BLaER1 treated with 17β-estradiol and CSF1 and Interleukin-3, amounts not matched to agents 10 nM and 100 nM (cell line): ENCODE results near the gene RPRD1B.

Source experiments
- H3K27ac ChIP-seq, 11 experiments: shearing (Covaris generic); formaldehyde crosslinking; 2 replicates each; pipeline ENCODE4 v1.8.1; 2022
- H3K27me3 ChIP-seq, 11 experiments: shearing (Covaris generic); formaldehyde crosslinking; 2 replicates each; pipeline ENCODE4 v1.8.1; 2022
- H3K36me3 ChIP-seq, 11 experiments: shearing (Covaris generic); formaldehyde crosslinking; 2 replicates each; pipeline ENCODE4 v1.8.1; 2022
- H3K4me1 ChIP-seq, 10 experiments: shearing (Covaris generic); formaldehyde crosslinking; 2 replicates each; pipeline ENCODE4 v1.8.1; 2022
- H3K4me2 ChIP-seq, 11 experiments: shearing (Covaris generic); formaldehyde crosslinking; 2 replicates each; pipeline ENCODE4 v1.8.1; 2022
- H3K4me3 ChIP-seq, 10 experiments: shearing (Covaris generic); formaldehyde crosslinking; 2 replicates each; pipeline ENCODE4 v1.8.1; 2022
- H3K9ac ChIP-seq, 11 experiments: shearing (Covaris generic); formaldehyde crosslinking; 2 replicates each; pipeline ENCODE4 v1.8.1; 2022
- H3K9me3 ChIP-seq, 11 experiments: shearing (Covaris generic); formaldehyde crosslinking; replicated peaks in 1 of 11; 2 replicates each; pipeline ENCODE4 v1.8.1; 2022
- H4K20me1 ChIP-seq, 11 experiments: shearing (Covaris generic); formaldehyde crosslinking; 2 replicates each; pipeline ENCODE4 v1.8.1; 2022
- Cebpa-rat ChIP-seq, 11 experiments: shearing (Covaris generic); IDR thresholded peaks; 2 replicates each; pipeline ENCODE4 v1.8.1; 2022

RPRD1B gene

GRCh38 chr20:38036366-38036765 lies 2.8 kb downstream of the RPRD1B start:
- no peak for TF ChIP-seq Cebpa-rat (IDR thresholded peaks at IDR 0.05)
- Histone ChIP-seq H3K4me3 (0 out of 20 replicates have a peak overlapping the region, but pooled peaks of 1 of the 10 experiments have one; percentile 73), H3K4me1 (peaks cover 41 to 50% (median 47%) of the 10 kb centered on the region in 10 experiments), H3K27me3 (no peaks in the 10 kb centered on the region), H3K27ac (no peak overlapping the region), H3K9ac (peak overlapping the region in 2 of 11 experiments; percentile 24 to 40; a peak in 1 of 22 replicates), H4K20me1 (peaks cover 7 to 56% (median 36%) of the 10 kb centered on the region in 11 experiments; a peak in 15 of 22 replicates), H3K36me3 (peaks cover 38 to 62% (median 50%) of the 10 kb centered on the region in 11 experiments), H3K4me2 (peak overlapping the region; percentile 92 to 99 (median 96); a peak in 21 of 22 replicates), H3K9me3 (no peaks in the 10 kb centered on the region)

DNA sequence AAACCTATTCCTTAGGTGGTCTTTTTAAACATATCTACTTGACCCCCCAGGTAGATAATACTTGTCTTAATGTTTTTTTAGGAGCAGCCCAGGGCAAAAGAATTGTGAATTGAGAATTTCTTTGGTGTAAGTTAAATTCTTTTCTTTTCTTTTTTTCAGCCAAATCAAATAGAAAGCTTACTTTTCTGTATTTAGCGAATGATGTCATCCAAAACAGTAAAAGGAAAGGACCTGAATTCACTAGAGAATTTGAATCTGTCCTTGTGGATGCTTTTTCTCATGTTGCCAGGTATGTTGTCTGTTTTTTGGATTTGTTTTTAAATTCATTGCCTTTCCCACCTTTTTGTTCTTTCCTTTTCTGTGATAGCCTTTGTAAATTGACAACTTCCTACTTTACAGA lies 6.7 kb downstream of the RPRD1B start:
- Histone ChIP-seq H3K9ac (no peak overlapping the region), H3K4me3 (no peak overlapping the region), H3K27me3 (no peaks in the 10 kb centered on the region), H3K4me2 (no peak overlapping the region), H4K20me1 (peaks cover 20 to 95% (median 54%) of the 10 kb centered on the region in 11 experiments; a peak in 18 of 22 replicates), H3K27ac (no peak overlapping the region), H3K9me3 (no peaks in the 10 kb centered on the region), H3K36me3 (peaks cover 74 to 94% (median 83%) of the 10 kb centered on the region in 11 experiments), H3K4me1 (peaks cover 17 to 23% (median 21%) of the 10 kb centered on the region in 10 experiments)
- no peak for TF ChIP-seq Cebpa-rat (IDR thresholded peaks at IDR 0.05)

GRCh38 chr20:38043512-38044300 lies 10.2 kb downstream of the RPRD1B start:
- no peak overlapping the region for H3K4me2 ChIP-seq
- no peak for TF ChIP-seq Cebpa-rat (IDR thresholded peaks at IDR 0.05)
- no peaks in the 10 kb centered on the region for H3K27me3 ChIP-seq
- no peak overlapping the region for H3K9ac ChIP-seq
- peaks cover 35 to 98% (median 73%) of the 10 kb centered on the region in 11 experiments; a peak in 20 of 22 replicates for H4K20me1 ChIP-seq
- no peaks in the 10 kb centered on the region for H3K9me3 ChIP-seq
- H3K27ac ChIP-seq, result no peak overlapping the region
- H3K4me1 ChIP-seq, result 0 out of 20 replicates have a peak, but pooled peaks cover 0 to 3% (median 0%) of the 10 kb centered on the region in 10 experiments
- no peak overlapping the region for H3K4me3 ChIP-seq
- peaks cover 81 to 100% (median 95%) of the 10 kb centered on the region in 11 experiments for H3K36me3 ChIP-seq

DNA sequence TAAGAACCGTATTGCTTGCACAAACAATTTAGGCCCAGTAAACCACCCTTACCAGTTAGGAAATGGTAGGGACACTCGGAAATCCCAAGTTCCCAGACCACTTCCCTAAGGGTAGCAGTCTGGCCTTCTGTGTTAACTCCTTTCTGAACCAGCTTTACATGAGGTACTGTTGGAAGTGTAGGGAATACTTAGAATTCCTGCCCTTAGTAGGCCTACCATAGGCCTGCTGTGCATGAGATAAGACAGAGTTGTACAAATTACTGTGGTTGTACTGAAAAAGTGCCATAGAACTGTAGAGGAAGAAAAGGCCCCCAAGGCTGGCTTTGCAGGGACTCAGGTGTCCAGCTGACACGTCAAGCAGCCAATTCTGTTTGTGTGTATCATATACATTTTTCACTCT lies 11.1 kb downstream of the RPRD1B start:
- H3K4me2 ChIP-seq, result no peak overlapping the region
- no peak overlapping the region for H3K9ac ChIP-seq
- 0 out of 20 replicates have a peak, but pooled peaks cover 0 to 3% (median 0%) of the 10 kb centered on the region in 10 experiments for H3K4me1 ChIP-seq
- no peak for TF ChIP-seq Cebpa-rat (IDR thresholded peaks at IDR 0.05)
- H3K4me3 ChIP-seq, result no peak overlapping the region
- H4K20me1 ChIP-seq, result peaks cover 40 to 97% (median 70%) of the 10 kb centered on the region in 11 experiments; a peak in 20 of 22 replicates
- no peaks in the 10 kb centered on the region for H3K9me3 ChIP-seq
- H3K36me3 ChIP-seq, result peaks cover 82 to 100% (median 98%) of the 10 kb centered on the region in 11 experiments
- H3K27ac ChIP-seq, result no peak overlapping the region
- no peaks in the 10 kb centered on the region for H3K27me3 ChIP-seq

- Histone ChIP-seq H3K27me3 (no peaks in the 10 kb centered on the region), H3K4me2 (no peak overlapping the region), H3K4me3 (no peak overlapping the region), H3K4me1 (0 out of 20 replicates have a peak, but pooled peaks cover 0 to 3% (median 0%) of the 10 kb centered on the region in 10 experiments), H3K9me3 (no peaks in the 10 kb centered on the region), H3K27ac (no peak overlapping the region), H4K20me1 (peaks cover 47 to 100% (median 80%) of the 10 kb centered on the region in 11 experiments; a peak in 20 of 22 replicates), H3K9ac (no peak overlapping the region), H3K36me3 (peaks cover 82 to 100% (median 98%) of the 10 kb centered on the region in 11 experiments)
- TF ChIP-seq Cebpa-rat (IDR thresholded peaks at IDR 0.05), result no peak
These were observed 13.0 kb downstream of the RPRD1B start for GRCh38 chr20:38046572-38046971.

GRCh38 chr20:38049800-38050199 lies 16.3 kb downstream of the RPRD1B start:
- 0 out of 20 replicates have a peak, but pooled peaks cover 0 to 3% (median 0%) of the 10 kb centered on the region in 10 experiments for H3K4me1 ChIP-seq
- no peak overlapping the region for H3K4me3 ChIP-seq
- peaks cover 67 to 100% (median 91%) of the 10 kb centered on the region in 11 experiments; a peak in 21 of 22 replicates for H4K20me1 ChIP-seq
- no peaks in the 10 kb centered on the region for H3K9me3 ChIP-seq
- no peak for TF ChIP-seq Cebpa-rat (IDR thresholded peaks at IDR 0.05)
- H3K27me3 ChIP-seq, result no peaks in the 10 kb centered on the region
- H3K4me2 ChIP-seq, result no peak overlapping the region
- H3K9ac ChIP-seq, result no peak overlapping the region
- H3K36me3 ChIP-seq, result peaks cover 77 to 100% (median 97%) of the 10 kb centered on the region in 11 experiments
- no peak overlapping the region for H3K27ac ChIP-seq

GRCh38 chr20:38050686-38051085 lies 17.1 kb downstream of the RPRD1B start:
- Histone ChIP-seq H3K27ac (no peak overlapping the region), H4K20me1 (peaks cover 70 to 100% (median 91%) of the 10 kb centered on the region in 11 experiments; a peak in 21 of 22 replicates), H3K4me2 (no peak overlapping the region), H3K36me3 (peaks cover 74 to 100% (median 94%) of the 10 kb centered on the region in 11 experiments), H3K27me3 (no peaks in the 10 kb centered on the region), H3K4me1 (0 out of 20 replicates have a peak, but pooled peaks cover 0 to 3% (median 0%) of the 10 kb centered on the region in 10 experiments), H3K4me3 (no peak overlapping the region), H3K9me3 (no peaks in the 10 kb centered on the region), H3K9ac (no peak overlapping the region)
- TF ChIP-seq Cebpa-rat (IDR thresholded peaks at IDR 0.05), result no peak

GRCh38 chr20:38052870-38053269 lies 19.3 kb downstream of the RPRD1B start:
- H3K27me3 ChIP-seq, result no peaks in the 10 kb centered on the region
- no peak overlapping the region for H3K4me3 ChIP-seq
- peaks cover 82 to 99% (median 88%) of the 10 kb centered on the region in 11 experiments for H3K36me3 ChIP-seq
- TF ChIP-seq Cebpa-rat (IDR thresholded peaks at IDR 0.05), result no peak
- H3K9me3 ChIP-seq, result no peaks in the 10 kb centered on the region
- no peak overlapping the region for H3K27ac ChIP-seq
- H3K9ac ChIP-seq, result no peak overlapping the region
- peaks cover 0 to 4% (median 0%) of the 10 kb centered on the region in 10 experiments; a peak in 2 of 20 replicates for H3K4me1 ChIP-seq
- H3K4me2 ChIP-seq, result no peak overlapping the region
- peaks cover 69 to 99% (median 90%) of the 10 kb centered on the region in 11 experiments; a peak in 21 of 22 replicates for H4K20me1 ChIP-seq

GRCh38 chr20:38054647-38055046 lies 21.1 kb downstream of the RPRD1B start:
- Histone ChIP-seq H3K4me1 (peaks cover 0 to 4% (median 0%) of the 10 kb centered on the region in 10 experiments; a peak in 2 of 20 replicates), H3K27me3 (no peaks in the 10 kb centered on the region), H3K4me3 (no peak overlapping the region), H3K9me3 (no peaks in the 10 kb centered on the region), H3K27ac (no peak overlapping the region), H3K4me2 (no peak overlapping the region), H3K9ac (peak overlapping the region in 1 of 11 experiments; percentile 42; a peak in 1 of 22 replicates), H3K36me3 (peaks cover 82 to 99% (median 88%) of the 10 kb centered on the region in 11 experiments), H4K20me1 (peaks cover 58 to 86% (median 76%) of the 10 kb centered on the region in 11 experiments; a peak in 21 of 22 replicates)
- TF ChIP-seq Cebpa-rat (IDR thresholded peaks at IDR 0.05), result no peak
